A549 (cell line): ENCODE results near the gene DDX17.
"Not testable (repeated sequence)": the region's sequence is repeated elsewhere in the genome, so short reads cannot be mapped to it uniquely, and the experiment has no call there.

Experiments
- BHLHE40 ChIP-seq: IDR thresholded peaks from 2 replicates; pipeline ENCODE4 v1.6.1; 2012; ENCODE audit warnings: low read depth, low read length, inconsistent platforms
- CBX2 ChIP-seq: fragments of 200-600 bp; sonication (generic); IDR thresholded peaks from 2 replicates; pipeline ENCODE4 v1.6.1; 2016; ENCODE audit warnings: low read depth, mild to moderate bottlenecking, borderline replicate concordance
- CHD2 ChIP-seq: fragments of 150-350 bp; IDR thresholded peaks from 2 replicates; pipeline ENCODE4 v1.6.1; 2014; ENCODE audit warnings: low read length; ENCODE audit not compliant: partially characterized antibody
- CTCF ChIP-seq: fragments of >200 bp; sonication (Bioruptor Twin); formaldehyde crosslinking; IDR thresholded peaks from 3 replicates; pipeline ENCODE4 v1.5.1; 2016
- EP300 ChIP-seq, 2 experiments: fragments of >200 bp; sonication (Bioruptor Twin); formaldehyde crosslinking; IDR thresholded peaks; 2 replicates in 1 of 2; 3 replicates in 1 of 2; pipeline ENCODE4 v1.6.1; 2016 to 2017
- KDM1A ChIP-seq: fragments of 200-600 bp; sonication (generic); IDR thresholded peaks from 2 replicates; pipeline ENCODE4 v1.6.1; 2016; ENCODE audit warnings: low read depth, mild to moderate bottlenecking
- USF2 ChIP-seq: fragments of 450-650 bp; IDR thresholded peaks from 2 replicates; pipeline ENCODE4 v1.6.1; 2014; ENCODE audit warnings: antibody characterized with exemption

GRCh38 chr22:38470179-38470578, 35.9 kb downstream of the DDX17 start:
- TF ChIP-seq EP300 (IDR thresholded peaks at IDR 0.05); CTCF; CHD2; BHLHE40; KDM1A; CBX2; USF2: not testable (repeated sequence)
